Umbilical cord (tissue), 2 donors: ENCODE data around the gene MYO9A. TPM values are rescaled to one million over a fixed set of nuclear protein-coding genes. Genes with fewer than 3 reads are reported as not detected.

Experiments used
- DNase-seq: peaks from one replicate; pipeline ENCODE4 v3.0.0-alpha.2; 2015; ENCODE audit warnings: low spot score
- total RNA-seq: library from RNA; depleted of rRNA; stranded (reverse); fragments of >200 nt; gene quantifications from one replicate; pipeline ENCODE4 v1.2.3, GENCODE V29; 2014; ENCODE audit warnings: low replicate concordance; ENCODE audit not compliant: insufficient read depth

Gene MYO9A
- total RNA-seq, 1 donor from 2014 or later = 88.4 TPM

- DNase-seq = no peak
Measured at GRCh38 chr15:71951134-71951533, 166.8 kb downstream of the MYO9A start.

GRCh38 chr15:71945012-71945411 lies 172.9 kb downstream of the MYO9A start:
- no peak for DNase-seq

GRCh38 chr15:71943806-71944205 lies 174.1 kb downstream of the MYO9A start:
- no peak for DNase-seq

GRCh38 chr15:71939981-71940588 lies 177.9 kb downstream of the MYO9A start:
- DNase-seq = no peak

GRCh38 chr15:71937650-71938311 lies 180.2 kb downstream of the MYO9A start:
- no peak for DNase-seq

- no peak for DNase-seq
Measured at GRCh38 chr15:71934446-71934845, 183.5 kb downstream of the MYO9A start.

GRCh38 chr15:71932689-71933088 lies 185.3 kb downstream of the MYO9A start:
- no peak for DNase-seq

GRCh38 chr15:71931261-71931660 lies 186.7 kb downstream of the MYO9A start:
- DNase-seq = no peak

- no peak for DNase-seq
Measured at GRCh38 chr15:71925145-71925544, 192.8 kb downstream of the MYO9A start.

GRCh38 chr15:71921191-71921590 lies 196.8 kb downstream of the MYO9A start:
- peak; percentile 15 for DNase-seq

GRCh38 chr15:71920573-71920972 lies 197.4 kb downstream of the MYO9A start:
- no peak for DNase-seq

GRCh38 chr15:71916834-71917233 lies 201.1 kb downstream of the MYO9A start:
- DNase-seq = no peak

GRCh38 chr15:71914092-71914491 lies 203.9 kb downstream of the MYO9A start:
- DNase-seq = no peak

GRCh38 chr15:71899674-71900073 lies 218.3 kb downstream of the MYO9A start:
- no peak for DNase-seq

- no peak for DNase-seq
Measured at GRCh38 chr15:71893691-71894090, 224.3 kb downstream of the MYO9A start.

- DNase-seq = no peak
Measured at GRCh38 chr15:71892335-71892734, 225.6 kb downstream of the MYO9A start.

GRCh38 chr15:71891026-71891425 lies 226.9 kb downstream of the MYO9A start:
- no peak for DNase-seq

GRCh38 chr15:71889947-71890346 lies 228.0 kb downstream of the MYO9A start:
- no peak for DNase-seq

- DNase-seq = peak; percentile 11
Measured at GRCh38 chr15:71889385-71889784, 228.6 kb downstream of the MYO9A start.

GRCh38 chr15:71888797-71889196 lies 229.2 kb downstream of the MYO9A start:
- no peak for DNase-seq

GRCh38 chr15:71885390-71885789 lies 232.6 kb downstream of the MYO9A start:
- DNase-seq = no peak

- no peak for DNase-seq
Measured at GRCh38 chr15:71883447-71883846, 234.5 kb downstream of the MYO9A start.

- no peak for DNase-seq
Measured at GRCh38 chr15:71880276-71880675, 237.7 kb downstream of the MYO9A start.

GRCh38 chr15:71874245-71874644 lies 243.7 kb downstream of the MYO9A start:
- DNase-seq = no peak
